CD4-positive, alpha-beta T cell treated with Interleukin-4 for 4 hours (primary cell): ENCODE measurements around the gene PTH2.
"Not testable (repeated sequence)": the region's sequence is repeated elsewhere in the genome, so short reads cannot be mapped to it uniquely, and the experiment has no call there.

ENCODE experiments used
- DNase-seq: peaks from one replicate; pipeline ENCODE4 v3.0.0-alpha.2; 2020

Gene PTH2

GRCh38 chr19:49423071-49423984, at the start of gene PTH2:
Gene PTH2, minus strand, starts transcription at chr19:49423441. Its CDS starts 102 bp downstream, at chr19:49423339.
- no peak for DNase-seq

GRCh38 chr19:49472936-49473335, 49.7 kb upstream of the PTH2 start:
- no peak for DNase-seq

- no peak for DNase-seq
Measured at GRCh38 chr19:49470615-49470978, 47.4 kb upstream of the PTH2 start.

GRCh38 chr19:49469828-49470614, 46.8 kb upstream of the PTH2 start:
- DNase-seq = peak; percentile 97

GRCh38 chr19:49468746-49469447, 45.7 kb upstream of the PTH2 start:
- DNase-seq = peak; percentile 100

- no peak for DNase-seq
Measured at GRCh38 chr19:49468199-49468598, 45.0 kb upstream of the PTH2 start.

- DNase-seq = no peak
Measured at GRCh38 chr19:49465371-49465770, 42.1 kb upstream of the PTH2 start.

- no peak for DNase-seq
Measured at GRCh38 chr19:49463960-49464740, 40.9 kb upstream of the PTH2 start.

GRCh38 chr19:49462492-49462891, 39.3 kb upstream of the PTH2 start:
- no peak for DNase-seq

- no peak for DNase-seq
Measured at GRCh38 chr19:49461656-49462055, 38.4 kb upstream of the PTH2 start.

- DNase-seq = not testable (repeated sequence)
Measured at GRCh38 chr19:49461130-49461529, 37.9 kb upstream of the PTH2 start.

GRCh38 chr19:49459388-49459787, 36.1 kb upstream of the PTH2 start:
- DNase-seq = no peak

GRCh38 chr19:49458567-49458903, 35.3 kb upstream of the PTH2 start:
- no peak for DNase-seq

- DNase-seq = no peak
Measured at GRCh38 chr19:49456326-49456725, 33.1 kb upstream of the PTH2 start.

GRCh38 chr19:49455773-49456172, 32.5 kb upstream of the PTH2 start:
- no peak for DNase-seq

GRCh38 chr19:49453757-49454240, 30.6 kb upstream of the PTH2 start:
- DNase-seq = no peak

GRCh38 chr19:49453013-49453756, 29.9 kb upstream of the PTH2 start, which contains the start of gene ALDH16A1:
Gene ALDH16A1, plus strand, starts transcription at chr19:49453225. Its CDS starts 107 bp downstream, at chr19:49453332.
- DNase-seq = peak; percentile 98

GRCh38 chr19:49451430-49452181, 28.4 kb upstream of the PTH2 start, which contains the start of gene PIH1D1:
Gene PIH1D1, minus strand, starts transcription at chr19:49451814. Its CDS starts 240 bp downstream, at chr19:49451574.
- peak; percentile 99 for DNase-seq

GRCh38 chr19:49450405-49450804, 27.2 kb upstream of the PTH2 start:
- DNase-seq = no peak

GRCh38 chr19:49448432-49448786, 25.2 kb upstream of the PTH2 start:
- DNase-seq = no peak
